BE2C (cell line): ENCODE results near the gene FKBP15.
A peak's percentile ranks its signal among the peaks of the same experiment; 100 is the strongest.
"Not testable (repeated sequence)": the region's sequence is repeated elsewhere in the genome, so short reads cannot be mapped to it uniquely, and the experiment has no call there.

ENCODE experiments used
- DNase-seq: peaks from one replicate; pipeline ENCODE4 v3.0.0-alpha.2; 2020
- H3K27me3 ChIP-seq: fragments of 250-450 bp; sonication (Bioruptor Pico); 2 replicates; pipeline ENCODE4 v1.5.1; 2020; ENCODE audit warnings: mild to moderate bottlenecking
- H3K36me3 ChIP-seq: fragments of 250-450 bp; sonication (Bioruptor Pico); 2 replicates; pipeline ENCODE4 v1.5.1; 2020; ENCODE audit warnings: mild to moderate bottlenecking
- H3K4me1 ChIP-seq: fragments of 250-450 bp; sonication (Bioruptor Pico); 2 replicates; pipeline ENCODE4 v1.5.1; 2020
- H3K4me3 ChIP-seq: 2 replicates; pipeline ENCODE4 v1.5.1; 2011; ENCODE audit warnings: low read depth, low read length
- H3K9me3 ChIP-seq: fragments of 250-450 bp; sonication (Bioruptor Pico); 2 replicates; pipeline ENCODE4 v1.5.1; 2020
- TF ChIP-seq, protein P1 (sequence below): IDR thresholded peaks from 2 replicates; pipeline ENCODE4 v1.5.1; 2012; ENCODE audit warnings: mild to moderate bottlenecking, low read depth, low read length

FKBP15 gene

GRCh38 chr9:113238202-113238858, 17.3 kb upstream of the FKBP15 start:
- H3K27me3 ChIP-seq: no peaks in the 10 kb centered on the region
- TF ChIP-seq, protein P1, sequence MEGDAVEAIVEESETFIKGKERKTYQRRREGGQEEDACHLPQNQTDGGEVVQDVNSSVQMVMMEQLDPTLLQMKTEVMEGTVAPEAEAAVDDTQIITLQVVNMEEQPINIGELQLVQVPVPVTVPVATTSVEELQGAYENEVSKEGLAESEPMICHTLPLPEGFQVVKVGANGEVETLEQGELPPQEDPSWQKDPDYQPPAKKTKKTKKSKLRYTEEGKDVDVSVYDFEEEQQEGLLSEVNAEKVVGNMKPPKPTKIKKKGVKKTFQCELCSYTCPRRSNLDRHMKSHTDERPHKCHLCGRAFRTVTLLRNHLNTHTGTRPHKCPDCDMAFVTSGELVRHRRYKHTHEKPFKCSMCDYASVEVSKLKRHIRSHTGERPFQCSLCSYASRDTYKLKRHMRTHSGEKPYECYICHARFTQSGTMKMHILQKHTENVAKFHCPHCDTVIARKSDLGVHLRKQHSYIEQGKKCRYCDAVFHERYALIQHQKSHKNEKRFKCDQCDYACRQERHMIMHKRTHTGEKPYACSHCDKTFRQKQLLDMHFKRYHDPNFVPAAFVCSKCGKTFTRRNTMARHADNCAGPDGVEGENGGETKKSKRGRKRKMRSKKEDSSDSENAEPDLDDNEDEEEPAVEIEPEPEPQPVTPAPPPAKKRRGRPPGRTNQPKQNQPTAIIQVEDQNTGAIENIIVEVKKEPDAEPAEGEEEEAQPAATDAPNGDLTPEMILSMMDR: no peak
- DNase-seq: no peak
- peaks cover 8% of the 10 kb centered on the region; the same call in 1 of the 2 replicates for H3K36me3 ChIP-seq
- H3K4me1 ChIP-seq: peaks cover 8% of the 10 kb centered on the region
- H3K9me3 ChIP-seq: no peaks in the 10 kb centered on the region
- no peak overlapping the region for H3K4me3 ChIP-seq

DNA sequence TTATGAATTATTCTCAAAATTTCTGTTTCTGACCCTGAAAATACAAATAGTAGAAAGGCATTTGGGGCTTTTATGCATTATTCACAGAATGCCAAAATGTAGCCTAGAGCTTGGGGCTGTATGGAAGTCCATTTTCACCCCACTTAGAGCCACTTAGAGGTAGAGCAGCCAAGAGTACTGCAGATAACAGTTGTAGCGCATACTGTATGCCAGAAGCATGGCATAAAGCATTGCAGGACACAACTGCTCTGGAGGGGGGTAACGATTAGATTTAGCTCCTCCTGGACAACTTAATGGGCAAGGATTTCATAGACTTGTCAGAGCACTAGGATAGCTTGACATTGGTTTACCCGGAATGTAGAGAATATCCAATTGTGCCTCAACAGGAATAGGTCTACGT, 15.9 kb upstream of the FKBP15 start:
- H3K4me1 ChIP-seq: peaks cover 8% of the 10 kb centered on the region
- TF ChIP-seq, protein P1: no peak
- no peaks in the 10 kb centered on the region for H3K27me3 ChIP-seq
- DNase-seq: peak; percentile 18
- no peak overlapping the region for H3K4me3 ChIP-seq
- H3K9me3 ChIP-seq: no peaks in the 10 kb centered on the region
- peaks cover 8% of the 10 kb centered on the region; the same call in 1 of the 2 replicates for H3K36me3 ChIP-seq

DNA sequence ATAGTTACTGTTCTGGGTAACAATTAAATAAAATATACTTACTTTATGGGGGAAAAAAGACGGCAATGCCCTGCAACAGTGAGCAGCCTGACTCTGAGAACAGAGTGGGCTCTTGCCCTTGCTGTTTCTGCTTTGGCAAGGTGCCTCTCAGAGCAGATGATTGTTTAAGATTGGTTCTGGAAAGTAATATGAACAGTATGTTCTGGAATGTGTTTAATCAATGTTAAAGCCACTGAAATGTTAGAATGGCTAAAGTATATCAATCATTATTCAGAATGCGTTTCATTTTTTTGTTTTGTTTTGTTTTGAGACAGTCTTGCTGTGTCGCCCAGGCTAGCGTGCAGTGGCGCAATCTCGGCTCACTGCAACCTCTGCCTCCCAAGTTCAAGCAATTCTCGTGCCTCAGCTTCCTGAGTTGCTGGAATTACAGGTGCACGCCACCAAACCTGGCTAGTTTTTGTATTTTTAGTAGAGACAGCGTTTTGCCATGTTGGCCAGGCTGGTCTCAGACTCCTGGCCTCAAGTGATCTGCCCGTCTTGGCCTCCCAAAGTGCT, 14.7 kb upstream of the FKBP15 start:
- not testable (repeated sequence) for H3K36me3 ChIP-seq, H3K27me3 ChIP-seq, H3K9me3 ChIP-seq, DNase-seq, H3K4me1 ChIP-seq, H3K4me3 ChIP-seq

- H3K4me3 ChIP-seq: no peak overlapping the region
- DNase-seq: no peak
- H3K27me3 ChIP-seq: no peaks in the 10 kb centered on the region
- no peaks in the 10 kb centered on the region for H3K9me3 ChIP-seq
- TF ChIP-seq, protein P1: no peak
- peaks cover 7% of the 10 kb centered on the region for H3K4me1 ChIP-seq
- peaks cover 7% of the 10 kb centered on the region; the same call in 1 of the 2 replicates for H3K36me3 ChIP-seq
Measured at GRCh38 chr9:113231701-113232100, 10.6 kb upstream of the FKBP15 start.

- no peak for DNase-seq
- Histone ChIP-seq H3K36me3 (peaks cover 13% of the 10 kb centered on the region), H3K4me3 (no peak overlapping the region), H3K9me3 (no peaks in the 10 kb centered on the region), H3K27me3 (no peaks in the 10 kb centered on the region), H3K4me1 (no peaks in the 10 kb centered on the region)
- TF ChIP-seq, protein P1: no peak
Measured at GRCh38 chr9:113228130-113228665, 7.1 kb upstream of the FKBP15 start.

DNA sequence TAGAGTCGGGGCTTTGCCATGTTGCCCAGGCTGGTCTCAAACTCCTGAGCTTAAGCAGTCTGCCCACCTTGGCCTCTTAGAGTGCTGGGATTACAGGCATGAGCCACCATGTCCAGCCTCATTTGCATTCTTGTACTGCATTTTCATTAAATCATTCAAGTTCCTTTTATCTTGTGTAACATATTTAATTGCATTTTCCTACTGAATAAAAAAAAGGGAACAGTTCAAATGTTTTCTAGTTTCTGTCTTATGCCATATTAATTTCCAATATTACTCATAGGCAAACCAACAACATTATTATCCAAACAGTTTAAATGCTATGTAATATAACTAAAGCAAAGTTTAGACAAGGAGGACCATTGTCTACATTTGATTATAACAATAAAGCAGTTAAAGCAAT, 6.4 kb upstream of the FKBP15 start:
- no peaks in the 10 kb centered on the region for H3K4me1 ChIP-seq
- H3K4me3 ChIP-seq: no peak overlapping the region
- no peak for DNase-seq
- H3K36me3 ChIP-seq: peaks cover 13% of the 10 kb centered on the region
- no peaks in the 10 kb centered on the region for H3K27me3 ChIP-seq
- H3K9me3 ChIP-seq: no peaks in the 10 kb centered on the region
- TF ChIP-seq, protein P1: no peak
